Subcutaneous adipose tissue (tissue), 4 donors: ENCODE measurements around the gene CBX4. TPM values are rescaled to one million over a fixed set of nuclear protein-coding genes. Genes with fewer than 3 reads are reported as not detected.

Experiments used
- total RNA-seq, 4 donors: library from RNA; depleted of rRNA; stranded (reverse); fragments of >200 nt; gene quantifications; one replicate each; pipeline ENCODE4 v1.1.0, GENCODE V29; 2016
- TF ChIP-seq, protein P1 (sequence below): fragments of 450-650 bp; IDR thresholded peaks from one replicate; pipeline ENCODE4 v1.5.1; 2016; ENCODE audit warnings: low read depth, mild to moderate bottlenecking, control low read depth, antibody characterized with exemption, moderate library complexity

The CBX4 gene
- total RNA-seq, 4 donors from 2014 or later = 3.9 to 9.6 (median 7.6) TPM

DNA sequence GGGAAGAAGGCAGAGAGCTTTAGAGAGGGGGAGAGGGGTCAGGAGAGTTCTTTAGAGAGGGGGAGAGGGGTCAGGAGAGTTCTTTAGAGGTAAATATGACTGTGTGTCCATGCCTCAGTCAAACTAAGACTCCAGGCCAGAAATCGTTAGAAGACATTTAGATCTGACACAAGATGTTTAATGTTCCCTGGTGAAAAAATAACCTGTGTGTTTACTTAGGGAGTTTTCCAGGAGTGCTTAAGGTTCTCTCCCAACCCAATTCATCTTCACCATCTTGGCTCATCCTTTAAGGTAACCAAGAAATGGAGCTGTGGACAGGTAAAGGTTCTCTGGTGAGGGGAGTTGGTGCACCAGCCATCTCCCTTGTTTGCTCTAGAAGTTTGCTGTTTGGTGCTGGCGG is 9.8 kb downstream of the CBX4 start:
- TF ChIP-seq, protein P1, sequence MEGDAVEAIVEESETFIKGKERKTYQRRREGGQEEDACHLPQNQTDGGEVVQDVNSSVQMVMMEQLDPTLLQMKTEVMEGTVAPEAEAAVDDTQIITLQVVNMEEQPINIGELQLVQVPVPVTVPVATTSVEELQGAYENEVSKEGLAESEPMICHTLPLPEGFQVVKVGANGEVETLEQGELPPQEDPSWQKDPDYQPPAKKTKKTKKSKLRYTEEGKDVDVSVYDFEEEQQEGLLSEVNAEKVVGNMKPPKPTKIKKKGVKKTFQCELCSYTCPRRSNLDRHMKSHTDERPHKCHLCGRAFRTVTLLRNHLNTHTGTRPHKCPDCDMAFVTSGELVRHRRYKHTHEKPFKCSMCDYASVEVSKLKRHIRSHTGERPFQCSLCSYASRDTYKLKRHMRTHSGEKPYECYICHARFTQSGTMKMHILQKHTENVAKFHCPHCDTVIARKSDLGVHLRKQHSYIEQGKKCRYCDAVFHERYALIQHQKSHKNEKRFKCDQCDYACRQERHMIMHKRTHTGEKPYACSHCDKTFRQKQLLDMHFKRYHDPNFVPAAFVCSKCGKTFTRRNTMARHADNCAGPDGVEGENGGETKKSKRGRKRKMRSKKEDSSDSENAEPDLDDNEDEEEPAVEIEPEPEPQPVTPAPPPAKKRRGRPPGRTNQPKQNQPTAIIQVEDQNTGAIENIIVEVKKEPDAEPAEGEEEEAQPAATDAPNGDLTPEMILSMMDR = no peak

DNA sequence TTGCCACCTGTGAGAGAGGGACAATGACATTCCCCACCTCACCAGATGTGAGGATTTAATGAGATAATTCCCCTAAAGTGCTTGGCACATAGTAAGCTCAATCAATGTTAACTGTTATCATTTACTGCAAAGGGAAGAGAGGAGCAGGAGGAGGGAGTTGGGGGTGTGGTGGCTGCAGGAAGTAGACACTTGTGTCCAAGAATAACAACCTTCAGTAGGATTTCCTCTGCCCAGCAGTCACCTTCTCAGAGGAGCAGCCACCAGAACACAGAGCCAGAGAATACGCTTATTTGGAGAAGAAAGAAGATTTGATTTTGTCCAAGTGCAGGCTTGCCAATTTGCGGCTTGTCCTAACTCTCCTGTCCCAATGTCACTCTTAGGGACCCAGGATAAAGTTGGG is 10.2 kb downstream of the CBX4 start:
- TF ChIP-seq, protein P1 = no peak

DNA sequence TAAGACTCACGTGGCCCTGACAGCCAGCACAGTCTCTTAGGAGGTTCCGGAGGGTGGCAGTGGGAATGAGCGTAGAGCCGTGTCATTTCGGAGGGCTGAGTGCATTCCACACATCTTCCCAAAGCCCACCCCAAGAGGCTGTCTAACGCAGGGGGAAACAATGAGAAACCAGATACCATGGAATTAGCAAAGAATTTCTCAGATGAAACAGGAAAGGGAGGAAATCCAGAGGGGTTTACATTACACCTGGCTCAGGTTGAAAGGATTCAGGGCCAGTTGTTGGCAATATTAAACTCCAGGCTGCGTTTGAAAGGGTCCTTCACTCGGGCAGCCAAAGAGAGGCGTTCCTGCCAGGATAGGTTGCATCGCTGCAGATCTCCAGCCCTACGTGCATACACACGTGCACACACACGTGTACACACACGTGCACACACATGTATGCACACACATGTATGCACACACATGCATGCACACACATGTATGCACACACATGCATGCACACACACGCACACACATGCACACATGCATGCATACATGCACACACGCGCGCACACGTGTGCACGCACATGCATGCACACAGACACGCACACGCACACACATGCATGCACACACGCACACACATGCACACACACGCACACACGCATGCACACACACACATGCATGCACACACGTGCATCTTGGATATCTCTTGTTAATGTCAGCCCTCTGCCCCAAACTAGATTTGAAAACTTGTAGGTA is 12.2 kb downstream of the CBX4 start:
- TF ChIP-seq, protein P1 = no peak

DNA sequence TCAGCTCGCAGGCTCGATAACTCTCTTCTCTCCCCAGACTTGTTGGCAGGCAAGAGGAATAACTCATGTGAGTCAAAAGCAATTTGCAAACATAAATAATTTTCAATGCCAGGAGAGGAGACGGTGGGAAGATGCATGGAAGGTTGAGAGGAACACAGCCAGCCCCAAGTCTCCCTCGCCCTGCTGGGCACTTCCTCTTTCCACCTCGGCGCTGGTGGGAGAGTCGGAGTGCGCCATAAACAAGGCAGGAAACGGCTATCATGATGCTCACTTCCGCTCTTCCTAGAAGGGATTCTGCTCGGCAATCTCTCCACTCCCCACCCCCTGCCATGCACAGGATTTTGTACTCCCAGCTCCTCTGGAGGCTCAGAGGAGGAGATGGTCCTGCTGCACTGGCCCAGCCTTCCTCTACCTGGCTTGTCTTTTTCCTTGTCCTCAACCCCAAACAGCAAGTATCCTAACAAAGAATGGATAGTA is 13.0 kb downstream of the CBX4 start:
- TF ChIP-seq, protein P1 = no peak

DNA sequence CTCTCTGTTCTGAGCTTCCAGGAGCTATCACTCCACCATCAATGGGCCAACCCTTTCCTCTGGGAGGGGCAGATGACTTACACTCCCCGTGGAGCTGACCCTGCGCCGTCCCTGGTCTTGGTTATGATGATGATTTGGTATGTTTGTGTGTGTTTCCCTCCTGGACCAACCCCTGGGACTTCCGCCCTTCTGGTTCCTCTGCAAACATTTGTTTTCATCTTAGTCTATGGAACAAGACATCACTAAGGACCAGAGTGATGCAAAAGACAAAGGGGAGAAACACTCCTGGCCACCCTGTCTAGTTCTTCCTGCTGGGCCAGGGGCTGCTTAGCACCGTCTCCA is 13.7 kb downstream of the CBX4 start:
- TF ChIP-seq, protein P1 = no peak

DNA sequence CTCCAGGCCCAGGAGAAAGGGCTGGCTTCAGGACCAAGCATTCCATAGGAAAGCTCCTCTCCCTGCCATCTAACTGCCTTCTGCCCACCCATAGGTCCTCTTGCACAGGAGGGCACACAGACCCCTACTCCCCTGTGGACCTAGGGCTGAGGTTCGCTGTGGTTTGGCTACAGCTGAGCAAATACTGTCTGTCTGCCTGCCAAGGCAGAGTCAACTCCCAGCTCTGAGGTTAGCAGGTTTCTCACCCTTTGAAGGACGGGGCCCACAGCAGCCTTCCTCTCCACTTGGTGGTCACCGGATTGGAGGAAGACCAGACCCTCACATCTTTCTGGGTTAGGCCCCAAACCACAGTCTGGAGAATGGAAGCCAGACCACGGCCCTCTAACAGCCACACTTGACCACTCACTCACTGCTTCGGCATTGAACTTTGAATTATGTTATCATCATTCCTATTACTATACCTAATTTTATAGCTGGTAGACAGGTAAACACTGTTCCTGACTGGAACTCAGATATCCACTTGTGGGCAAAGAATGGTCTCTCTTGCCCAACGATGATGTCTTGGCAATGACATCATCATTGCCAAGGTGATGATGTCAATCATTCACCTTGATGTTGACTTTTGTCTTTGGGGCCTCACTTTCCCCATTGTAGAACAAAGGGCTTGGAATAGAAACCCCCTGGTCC is 14.2 kb downstream of the CBX4 start:
- TF ChIP-seq, protein P1 = no peak

DNA sequence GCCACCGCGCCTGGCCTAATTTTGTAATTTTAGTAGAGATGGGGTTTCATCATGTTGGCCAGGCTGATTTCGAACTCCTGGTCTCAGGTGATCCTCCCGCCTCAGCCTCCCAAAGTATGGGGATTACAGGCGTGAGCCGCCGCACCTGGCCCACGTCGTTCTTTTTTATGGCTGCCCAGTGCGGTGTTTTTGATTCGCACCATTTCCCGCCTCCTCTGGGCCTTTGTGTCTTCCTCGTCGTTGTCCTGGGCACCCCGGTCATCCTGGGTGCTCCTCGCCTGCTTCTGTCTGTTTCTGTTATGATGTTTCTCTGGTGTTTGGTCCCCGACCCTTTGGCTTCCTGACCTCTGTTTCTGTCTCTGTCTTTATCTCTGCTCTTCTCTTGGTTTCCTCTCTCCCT is 15.0 kb downstream of the CBX4 start:
- TF ChIP-seq, protein P1 = no peak
